Measurements from ENCODE around the gene COPZ2.

- TF ChIP-seq CTCF (conservative IDR thresholded peaks at IDR 0.05; ENCODE audit: low read length), result no peak
- TF ChIP-seq EZH2phosphoT487 (IDR thresholded peaks at IDR 0.05; ENCODE audit: borderline replicate concordance), result no peak
These were observed 43.6 kb downstream of the COPZ2 start for GRCh38 chr17:47993964-47994363.

All from Loucy (cell line).